DMS114 treated with DMSO at 0.1 percent for 48 hours (cell line): ENCODE measurements around the gene C2CD4B.

Experiments used
- DNase-seq: peaks from one replicate; lab custom pipeline; 2025; ENCODE audit not compliant: unreplicated experiment; lab: John Stamatoyannopoulos, UW

Gene C2CD4B

DNA sequence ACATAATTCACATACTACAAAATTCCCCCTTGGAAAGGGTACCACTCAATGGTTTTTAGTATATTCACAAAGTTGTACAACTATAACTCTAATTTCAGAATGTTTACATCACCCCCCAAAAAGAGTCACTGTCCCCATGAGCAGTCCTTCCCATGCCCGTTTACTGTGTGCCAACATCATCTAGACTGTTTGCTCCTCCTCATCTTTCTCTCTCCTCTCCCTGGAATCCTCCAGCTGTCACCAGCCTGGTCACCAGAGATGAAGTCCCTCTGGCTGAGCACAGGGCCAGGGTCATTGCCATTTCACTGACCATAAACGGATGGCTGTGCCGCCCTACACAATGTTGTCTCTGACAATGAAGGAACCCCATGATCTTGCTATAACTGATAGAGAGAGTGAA is 45.2 kb downstream of the C2CD4B start:
- DNase-seq, result no peak

DNA sequence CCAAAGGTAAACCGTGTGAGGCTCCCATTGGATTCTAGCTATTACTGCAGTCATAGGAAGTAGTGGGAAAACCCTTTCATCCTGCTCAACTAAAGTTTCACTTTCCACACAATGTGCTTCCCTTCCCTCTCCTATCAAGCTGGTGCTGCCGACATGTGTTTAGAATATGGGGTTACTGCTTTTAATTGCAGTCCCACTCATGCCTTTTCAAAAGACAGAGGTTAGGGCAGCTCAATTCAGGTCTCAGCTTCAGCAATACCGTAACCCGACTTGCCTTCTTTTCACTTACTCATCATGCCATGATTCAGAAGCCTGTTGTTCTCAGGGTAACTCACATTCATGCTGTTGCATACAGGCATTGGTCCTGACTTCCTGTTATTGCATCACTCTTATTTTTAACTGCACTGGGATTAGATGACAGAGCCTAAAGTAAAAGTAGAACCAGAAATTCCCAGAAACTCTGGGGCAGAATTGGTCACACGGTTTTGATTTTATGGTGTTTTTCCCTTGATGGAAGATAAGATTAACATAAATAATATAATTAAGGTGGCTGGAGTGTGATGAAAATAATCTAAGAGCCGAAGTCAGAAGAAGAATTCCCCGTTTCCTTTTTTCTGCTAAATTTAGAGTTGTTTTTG is 45.7 kb downstream of the C2CD4B start:
- DNase-seq, result no peak

DNA sequence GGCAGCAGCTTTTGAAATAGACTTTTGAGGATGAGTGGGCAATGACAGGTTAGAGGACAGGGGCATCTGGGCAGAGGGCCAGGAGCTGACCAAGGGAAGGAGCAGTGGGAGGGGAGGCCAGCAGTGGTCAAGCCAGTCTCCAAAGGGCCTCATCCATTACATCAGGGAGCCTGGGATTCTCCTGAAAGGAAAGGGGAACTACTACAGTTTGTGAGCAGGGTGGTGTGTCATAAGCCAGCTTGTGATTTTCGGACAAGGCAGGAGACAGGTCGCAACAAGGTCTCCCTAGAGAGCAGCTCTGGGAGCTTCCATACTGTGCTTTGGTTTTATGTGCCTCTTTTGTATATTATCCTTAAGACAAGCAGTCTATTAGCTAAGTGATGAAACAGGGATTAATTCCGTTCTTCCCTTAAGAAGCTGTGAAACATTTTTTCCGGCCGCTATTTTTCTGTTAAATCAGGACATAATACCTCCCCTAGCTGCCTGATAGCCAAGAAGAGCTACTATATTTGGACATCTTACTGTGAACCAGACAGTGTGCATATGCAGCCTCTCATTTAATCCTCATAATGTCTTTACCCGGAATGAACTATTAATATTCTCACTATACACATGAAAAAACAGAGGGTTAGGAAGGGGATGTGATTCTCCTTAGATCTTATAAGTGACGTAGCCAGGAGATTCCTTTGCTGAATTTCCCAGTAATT is 46.4 kb downstream of the C2CD4B start:
- DNase-seq, result no peak

DNA sequence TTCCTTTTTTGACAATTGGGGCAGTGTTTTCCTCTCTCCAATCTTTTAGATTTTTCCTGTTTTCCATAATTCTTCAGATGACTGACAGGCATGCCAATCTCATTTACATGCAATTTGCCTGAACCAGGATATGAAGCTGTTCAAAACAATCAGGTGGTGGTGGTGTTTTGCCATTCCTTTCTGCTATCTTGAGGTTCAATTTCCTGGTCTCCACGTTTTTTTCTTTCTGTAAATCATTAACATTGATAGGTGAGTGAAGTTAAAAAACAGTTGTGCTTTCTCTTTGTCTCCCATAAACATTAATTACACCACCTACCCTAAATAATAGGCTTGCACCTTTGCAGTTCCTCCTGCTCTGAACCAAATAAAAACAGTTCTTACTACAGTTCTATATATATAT is 49.2 kb downstream of the C2CD4B start:
- DNase-seq, result no peak
